GM23338 (cell line): ENCODE results near the gene GLB1L. TPM values are rescaled to one million over a fixed set of nuclear protein-coding genes. Genes with fewer than 3 reads are reported as not detected.

Source experiments
- ATAC-seq: fragments of 200-7000 bp; cut with Tn5 transposase; 3 replicates; pipeline ENCODE4 v1.9.1; 2020
- DNase-seq: peaks from one replicate; pipeline ENCODE4 v3.0.0-alpha.2; 2015; ENCODE audit warnings: low spot score
- H2AFZ ChIP-seq: fragments of 200-600 bp; sonication (generic); 2 replicates; pipeline ENCODE4 v1.8.0; 2016; ENCODE audit warnings: antibody characterized with exemption, mild to moderate bottlenecking, moderate library complexity
- H3F3A ChIP-seq: fragments of 200-600 bp; sonication (generic); replicated peaks from 2 replicates; pipeline ENCODE4 v1.8.0; 2017; ENCODE audit warnings: antibody characterized with exemption, mixed run types, low read depth
- H3K27ac ChIP-seq: fragments of 200-600 bp; sonication (generic); 2 replicates; pipeline ENCODE4 v1.6.1; 2016; ENCODE audit warnings: low read depth
- H3K27me3 ChIP-seq: fragments of 200-600 bp; sonication (generic); 2 replicates; pipeline ENCODE4 v1.8.0; 2016; ENCODE audit warnings: mild to moderate bottlenecking, mixed run types, moderate library complexity; ENCODE audit not compliant: insufficient read depth
- H3K36me3 ChIP-seq: fragments of 200-600 bp; sonication (generic); 2 replicates; pipeline ENCODE4 v1.8.0; 2016; ENCODE audit warnings: mild to moderate bottlenecking; ENCODE audit not compliant: insufficient read depth
- H3K4me1 ChIP-seq: fragments of 200-600 bp; sonication (generic); 2 replicates; pipeline ENCODE4 v1.8.0; 2016; ENCODE audit warnings: mild to moderate bottlenecking, moderate library complexity; ENCODE audit not compliant: insufficient read depth
- H3K4me2 ChIP-seq: fragments of 200-600 bp; sonication (generic); 2 replicates; pipeline ENCODE4 v1.7.1; 2017; ENCODE audit warnings: mixed run types
- H3K4me3 ChIP-seq: fragments of 200-600 bp; sonication (generic); 2 replicates; pipeline ENCODE4 v1.6.1; 2016; ENCODE audit warnings: mixed run types
- H3K79me2 ChIP-seq: fragments of 200-600 bp; sonication (generic); replicated peaks from 2 replicates; pipeline ENCODE4 v1.8.0; 2017; ENCODE audit warnings: mild to moderate bottlenecking; ENCODE audit not compliant: insufficient read depth
- H3K9me2 ChIP-seq: fragments of 200-600 bp; sonication (generic); 2 replicates; pipeline ENCODE4 v1.8.0; 2017; ENCODE audit not compliant: insufficient read depth
- H4K20me1 ChIP-seq: fragments of 200-600 bp; sonication (generic); replicated peaks from 2 replicates; pipeline ENCODE4 v1.8.0; 2017; ENCODE audit warnings: mild to moderate bottlenecking; ENCODE audit not compliant: insufficient read depth
- H3K27ac Mint-ChIP-seq: 2 replicates; pipeline ENCODE4 v1.8.0; 2020; ENCODE audit warnings: inconsistent platforms, mild to moderate bottlenecking, moderate library complexity, mixed read lengths
- H3K27me3 Mint-ChIP-seq: 3 replicates; pipeline ENCODE4 v1.8.0; 2022; ENCODE audit warnings: low read depth, mild to moderate bottlenecking, moderate library complexity, mixed read lengths, inconsistent platforms; ENCODE audit not compliant: insufficient read depth, poor library complexity
- H3K36me3 Mint-ChIP-seq: 3 replicates; pipeline ENCODE4 v1.8.0; 2021; ENCODE audit warnings: low read depth, mild to moderate bottlenecking, inconsistent platforms, moderate library complexity, mixed read lengths
- H3K4me1 Mint-ChIP-seq: 3 replicates; pipeline ENCODE4 v1.8.0; 2020; ENCODE audit warnings: mild to moderate bottlenecking, inconsistent platforms, mixed read lengths
- H3K4me3 Mint-ChIP-seq: 3 replicates; pipeline ENCODE4 v1.8.0; 2021; ENCODE audit warnings: moderate library complexity, mild to moderate bottlenecking, inconsistent platforms, mixed read lengths
- H3K9me3 Mint-ChIP-seq: 3 replicates; pipeline ENCODE4 v1.8.0; 2020; ENCODE audit warnings: moderate library complexity, mild to moderate bottlenecking, inconsistent platforms, mixed read lengths
- CREB1 ChIP-seq: fragments of 250-450 bp; sonication (Bioruptor Pico); IDR thresholded peaks from 2 replicates; pipeline ENCODE4 v1.5.0; 2020; ENCODE audit warnings: low read depth, mild to moderate bottlenecking, moderate library complexity
- EZH2 ChIP-seq: fragments of 200-600 bp; sonication (generic); IDR thresholded peaks from one replicate; pipeline ENCODE4 v1.8.0; 2017; ENCODE audit warnings: antibody characterized with exemption, mild to moderate bottlenecking, low read depth; ENCODE audit not compliant: unreplicated experiment
- JUNB ChIP-seq: IDR thresholded peaks from one replicate; pipeline ENCODE4 v1.6.1; 2016; ENCODE audit warnings: antibody characterized with exemption; ENCODE audit not compliant: unreplicated experiment
- POLR2AphosphoS5 ChIP-seq: IDR thresholded peaks from 2 replicates; pipeline ENCODE4 v1.6.1; 2016; ENCODE audit warnings: antibody characterized with exemption, low read depth
- REST ChIP-seq: IDR thresholded peaks from one replicate; pipeline ENCODE4 v1.6.1; 2018; ENCODE audit warnings: antibody characterized with exemption; ENCODE audit not compliant: unreplicated experiment
- ZNF114 ChIP-seq: fragments of 250-450 bp; sonication (Bioruptor Pico); IDR thresholded peaks from 2 replicates; pipeline ENCODE4 v1.5.0; 2020; ENCODE audit warnings: mild to moderate bottlenecking, moderate library complexity
- ZNF331 ChIP-seq: fragments of 250-450 bp; sonication (Bioruptor Pico); IDR thresholded peaks from 2 replicates; pipeline ENCODE4 v1.5.0; 2020; ENCODE audit warnings: low read depth, mild to moderate bottlenecking, moderate library complexity
- polyA plus RNA-seq: library from polyadenylated mRNA; unstranded; fragments of >200 nt; fragmentation: Nextera tagmentation; extraction: Ambion mirVana; gene quantifications from 2 replicates; pipeline ENCODE4 v1.2.1, GENCODE V29; 2016
- total RNA-seq: library from RNA; depleted of rRNA; stranded (reverse); fragments of >200 nt; shearing (Covaris generic); gene quantifications from 2 replicates; pipeline ENCODE4 v1.2.3, GENCODE V29; 2014
- TF ChIP-seq, protein P1 (sequence below), 2 experiments: fragments of 200-600 bp in 1 of 2; sonication (generic) in 1 of 2; conservative IDR thresholded peaks; 2 replicates each; pipeline versions ENCODE4 v1.5.1 to v1.6.1; 2016 to 2017; ENCODE audit warnings: antibody characterized with exemption in 2 of 2, low read depth in 2 of 2, mild to moderate bottlenecking in 2 of 2, moderate library complexity in 1 of 2

GLB1L gene
- total and polyA plus RNA-seq, 2 experiments from 2014 or later: 1.7 to 5.4 TPM

DNA sequence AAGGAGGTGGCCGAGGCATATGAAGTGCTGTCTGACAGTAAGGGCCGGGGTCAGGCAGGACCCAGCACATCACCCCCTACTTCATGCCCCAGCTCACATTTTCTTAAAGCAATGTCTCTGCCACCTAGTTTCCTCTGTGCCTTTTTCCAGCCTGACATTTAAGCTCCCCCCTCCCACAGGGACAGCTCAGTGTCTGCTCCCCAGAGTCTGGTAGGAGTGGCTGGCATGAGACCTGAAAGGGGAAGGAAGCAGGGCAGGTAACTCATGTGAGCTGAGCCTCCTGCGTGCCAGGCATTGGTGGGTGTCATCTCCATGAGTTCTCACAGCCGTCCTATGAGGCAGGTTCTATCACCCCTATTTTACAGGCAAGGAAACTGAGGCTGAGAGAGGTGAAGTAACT lies 35.4 kb upstream of the GLB1L start:
- Mint-ChIP-seq H3K4me1 (peaks cover 35% of the 10 kb centered on the region), H3K27me3 (peaks cover 13% of the 10 kb centered on the region), H3K36me3 (peaks cover 11% of the 10 kb centered on the region; the same call in 2 of the 3 replicates), H3K9me3 (no peaks in the 10 kb centered on the region), H3K4me3 (peak overlapping the region; percentile 85), H3K27ac (no peak overlapping the region)
- DNase-seq (no peak), ATAC-seq (no peak)
- H4K20me1 ChIP-seq: no peaks in the 10 kb centered on the region
- H3K4me2 ChIP-seq: no peak overlapping the region
- no peak overlapping the region for H3K27ac ChIP-seq
- no peaks in the 10 kb centered on the region for H3K27me3 ChIP-seq
- H3K79me2 ChIP-seq: no peaks in the 10 kb centered on the region
- H3K9me2 ChIP-seq: no peaks in the 10 kb centered on the region
- H3K4me1 ChIP-seq: peaks cover 26% of the 10 kb centered on the region
- no peak overlapping the region for H3K4me3 ChIP-seq
- H2AFZ ChIP-seq: no peak overlapping the region
- no peaks in the 10 kb centered on the region for H3F3A ChIP-seq
- H3K36me3 ChIP-seq: no peaks in the 10 kb centered on the region; the same call in 1 of the 2 replicates
- TF ChIP-seq EZH2 (no peak), POLR2AphosphoS5 (no peak), REST (no peak), ZNF114 (CRISPR knock-in tag) (no peak)

DNA sequence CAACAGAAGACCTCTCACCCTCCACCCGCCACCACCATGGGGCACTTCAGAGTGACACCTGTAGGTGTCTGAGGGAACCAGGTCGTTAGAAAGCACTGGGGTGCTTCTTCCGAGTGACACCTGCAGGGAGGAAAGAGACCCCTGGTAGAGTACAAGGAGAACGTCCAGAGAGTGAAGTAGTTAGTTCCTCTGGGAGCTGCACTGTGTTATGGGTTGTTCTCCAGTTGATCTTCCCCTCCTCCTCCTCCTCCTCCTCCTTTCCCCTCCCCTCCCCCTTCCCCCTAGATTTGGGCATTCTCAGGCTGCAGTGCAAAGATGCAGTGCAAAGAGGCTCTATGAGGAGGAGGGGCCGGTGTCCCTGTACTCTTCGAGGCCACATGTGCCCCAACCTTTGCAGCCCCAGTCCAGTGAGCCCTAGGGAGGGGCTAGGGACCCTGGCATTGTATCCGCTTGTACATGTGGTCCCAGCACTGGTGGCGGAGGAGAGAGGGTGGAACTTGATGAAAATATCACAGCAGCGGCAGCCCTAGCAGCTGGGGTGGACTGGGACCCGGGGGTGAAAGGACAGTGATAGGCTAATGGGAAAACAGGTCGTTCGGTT lies 34.8 kb upstream of the GLB1L start:
- peaks cover 11% of the 10 kb centered on the region; the same call in 2 of the 3 replicates for H3K36me3 Mint-ChIP-seq
- no peaks in the 10 kb centered on the region; the same call in 1 of the 2 replicates for H3K36me3 ChIP-seq
- H3K27me3 ChIP-seq: no peaks in the 10 kb centered on the region
- peak overlapping the region; percentile 72 for H2AFZ ChIP-seq
- no peaks in the 10 kb centered on the region for H3K79me2 ChIP-seq
- no peaks in the 10 kb centered on the region for H3K9me3 Mint-ChIP-seq
- peak overlapping the region; percentile 83 for H3K4me3 ChIP-seq
- no peak for DNase-seq
- peak overlapping the region; percentile 95 for H3K4me2 ChIP-seq
- H3K27ac ChIP-seq: no peak overlapping the region
- peaks cover 31% of the 10 kb centered on the region for H3K4me1 Mint-ChIP-seq
- peak overlapping the region; percentile 85 for H3K4me3 Mint-ChIP-seq
- H3K9me2 ChIP-seq: no peaks in the 10 kb centered on the region
- H3K27me3 Mint-ChIP-seq: peaks cover 13% of the 10 kb centered on the region
- ATAC-seq: no peak
- H3F3A ChIP-seq: no peaks in the 10 kb centered on the region
- H3K27ac Mint-ChIP-seq: peak overlapping the region; percentile 61
- H3K4me1 ChIP-seq: peaks cover 23% of the 10 kb centered on the region
- H4K20me1 ChIP-seq: no peaks in the 10 kb centered on the region
- TF ChIP-seq CREB1 (CRISPR knock-in tag) (no peak), JUNB (no peak), POLR2AphosphoS5 (no peak), REST (no peak), ZNF331 (CRISPR knock-in tag) (no peak)
- TF ChIP-seq, protein P1, sequence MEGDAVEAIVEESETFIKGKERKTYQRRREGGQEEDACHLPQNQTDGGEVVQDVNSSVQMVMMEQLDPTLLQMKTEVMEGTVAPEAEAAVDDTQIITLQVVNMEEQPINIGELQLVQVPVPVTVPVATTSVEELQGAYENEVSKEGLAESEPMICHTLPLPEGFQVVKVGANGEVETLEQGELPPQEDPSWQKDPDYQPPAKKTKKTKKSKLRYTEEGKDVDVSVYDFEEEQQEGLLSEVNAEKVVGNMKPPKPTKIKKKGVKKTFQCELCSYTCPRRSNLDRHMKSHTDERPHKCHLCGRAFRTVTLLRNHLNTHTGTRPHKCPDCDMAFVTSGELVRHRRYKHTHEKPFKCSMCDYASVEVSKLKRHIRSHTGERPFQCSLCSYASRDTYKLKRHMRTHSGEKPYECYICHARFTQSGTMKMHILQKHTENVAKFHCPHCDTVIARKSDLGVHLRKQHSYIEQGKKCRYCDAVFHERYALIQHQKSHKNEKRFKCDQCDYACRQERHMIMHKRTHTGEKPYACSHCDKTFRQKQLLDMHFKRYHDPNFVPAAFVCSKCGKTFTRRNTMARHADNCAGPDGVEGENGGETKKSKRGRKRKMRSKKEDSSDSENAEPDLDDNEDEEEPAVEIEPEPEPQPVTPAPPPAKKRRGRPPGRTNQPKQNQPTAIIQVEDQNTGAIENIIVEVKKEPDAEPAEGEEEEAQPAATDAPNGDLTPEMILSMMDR (conservative IDR thresholded peaks at IDR 0.05; ENCODE audit: low read depth in 2 of 2): no peak
